ENCODE data around the gene ICAM3.

Gene ICAM3

DNA sequence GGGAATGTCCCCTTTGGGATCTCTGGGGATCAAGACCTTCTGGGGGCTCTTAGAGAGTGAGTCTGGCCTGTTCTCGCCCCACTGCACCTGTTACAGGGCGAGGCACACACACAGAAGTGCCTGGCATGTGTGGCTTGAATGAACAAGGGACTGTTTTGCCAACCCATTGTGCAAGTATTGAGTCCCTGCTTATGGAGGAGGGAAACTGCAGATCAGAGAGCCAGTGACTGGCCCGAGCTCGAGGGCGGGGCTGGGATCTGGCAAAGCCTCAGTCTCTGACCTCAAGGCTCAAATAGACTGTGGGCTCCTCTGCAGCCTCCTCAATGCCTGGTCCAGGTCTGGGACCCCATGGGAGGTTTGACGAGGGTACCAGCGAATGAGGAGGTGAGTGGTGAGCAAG, 11.6 kb downstream of the ICAM3 start:
- no peak for DNase-seq (ENCODE audit: low spot score)
- in situ Hi-C loops (cut with MboI; ENCODE audit: low sequenced_read_pairs, unreplicated experiment), result no loop called here
- TF ChIP-seq, protein P1, sequence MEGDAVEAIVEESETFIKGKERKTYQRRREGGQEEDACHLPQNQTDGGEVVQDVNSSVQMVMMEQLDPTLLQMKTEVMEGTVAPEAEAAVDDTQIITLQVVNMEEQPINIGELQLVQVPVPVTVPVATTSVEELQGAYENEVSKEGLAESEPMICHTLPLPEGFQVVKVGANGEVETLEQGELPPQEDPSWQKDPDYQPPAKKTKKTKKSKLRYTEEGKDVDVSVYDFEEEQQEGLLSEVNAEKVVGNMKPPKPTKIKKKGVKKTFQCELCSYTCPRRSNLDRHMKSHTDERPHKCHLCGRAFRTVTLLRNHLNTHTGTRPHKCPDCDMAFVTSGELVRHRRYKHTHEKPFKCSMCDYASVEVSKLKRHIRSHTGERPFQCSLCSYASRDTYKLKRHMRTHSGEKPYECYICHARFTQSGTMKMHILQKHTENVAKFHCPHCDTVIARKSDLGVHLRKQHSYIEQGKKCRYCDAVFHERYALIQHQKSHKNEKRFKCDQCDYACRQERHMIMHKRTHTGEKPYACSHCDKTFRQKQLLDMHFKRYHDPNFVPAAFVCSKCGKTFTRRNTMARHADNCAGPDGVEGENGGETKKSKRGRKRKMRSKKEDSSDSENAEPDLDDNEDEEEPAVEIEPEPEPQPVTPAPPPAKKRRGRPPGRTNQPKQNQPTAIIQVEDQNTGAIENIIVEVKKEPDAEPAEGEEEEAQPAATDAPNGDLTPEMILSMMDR (IDR thresholded peaks at IDR 0.05; ENCODE audit: borderline replicate concordance, control extremely low read depth, extremely low read depth, insufficient read depth, missing control alignments), result no peak

DNA sequence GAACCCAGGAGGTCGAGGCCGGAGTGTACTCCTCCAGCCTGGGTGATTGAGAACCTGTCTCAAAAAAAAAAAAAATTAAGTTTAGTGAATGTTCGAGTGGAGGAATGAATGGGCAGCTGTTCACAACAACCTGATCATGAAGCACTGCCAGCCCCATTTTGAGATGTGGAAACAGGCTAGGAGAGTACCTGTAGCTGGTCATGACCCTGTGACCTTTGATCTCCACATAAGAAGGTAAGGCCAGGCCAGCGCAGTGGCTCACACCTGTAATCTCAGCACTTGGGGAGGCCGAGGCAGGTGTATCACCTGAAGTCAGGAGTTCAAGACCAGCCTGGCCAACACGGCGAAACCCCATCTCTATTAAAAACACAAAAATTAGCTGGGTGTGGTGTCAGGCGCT, 13.7 kb downstream of the ICAM3 start:
- DNase-seq (ENCODE audit: low spot score), result no peak
- in situ Hi-C loops (cut with MboI; ENCODE audit: low sequenced_read_pairs, unreplicated experiment), result no loop called here
- TF ChIP-seq, protein P1 (IDR thresholded peaks at IDR 0.05; ENCODE audit: borderline replicate concordance, control extremely low read depth, extremely low read depth, insufficient read depth, missing control alignments), result no peak

DNA sequence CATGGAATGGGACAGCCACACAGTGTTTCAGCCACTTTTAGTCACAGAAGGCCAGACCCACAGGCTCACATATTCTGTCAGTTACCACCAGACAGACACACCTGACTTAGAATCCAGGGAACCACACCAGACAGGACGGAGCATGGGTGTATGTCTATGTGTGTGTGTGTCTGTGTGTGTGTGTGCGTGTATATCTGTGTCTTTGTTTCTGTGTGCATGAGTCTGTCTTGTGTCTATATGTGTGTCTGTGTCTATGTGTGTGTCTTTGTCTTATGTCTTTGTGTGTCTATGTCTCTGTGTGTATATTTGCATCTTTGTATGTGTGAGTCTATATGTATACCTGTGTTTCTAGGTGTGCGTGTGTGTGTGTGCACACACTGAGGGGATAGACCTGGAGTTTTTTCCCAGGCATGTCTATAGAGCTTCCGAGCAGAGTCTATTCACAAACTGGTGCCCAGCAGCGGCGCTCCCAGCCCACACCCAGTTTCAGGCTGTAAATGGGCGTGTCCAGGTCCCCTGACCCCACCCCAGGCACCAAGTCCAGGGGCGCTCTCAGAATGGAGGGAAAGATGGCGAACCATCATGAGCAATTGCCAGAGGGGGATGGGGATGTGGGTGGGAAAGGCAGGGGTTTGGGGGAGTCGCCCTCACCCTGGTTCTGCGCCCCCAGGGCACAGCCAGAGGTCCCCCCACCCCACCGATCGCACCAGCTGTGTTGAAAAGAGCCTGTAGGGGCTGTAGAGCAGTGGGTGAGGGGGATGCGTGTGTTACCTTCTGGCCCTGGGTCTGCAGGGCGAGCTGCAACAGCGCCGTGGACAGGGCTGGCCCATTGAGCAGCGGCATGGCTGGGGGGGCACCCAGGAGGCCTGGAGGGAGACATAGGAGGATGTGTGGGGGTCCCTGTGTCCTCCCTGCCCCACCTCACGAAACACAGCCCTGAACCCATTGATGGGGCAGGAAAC, 17.3 kb downstream of the ICAM3 start:
- in situ Hi-C loops (cut with MboI; ENCODE audit: low sequenced_read_pairs, unreplicated experiment), result no loop called here

DNA sequence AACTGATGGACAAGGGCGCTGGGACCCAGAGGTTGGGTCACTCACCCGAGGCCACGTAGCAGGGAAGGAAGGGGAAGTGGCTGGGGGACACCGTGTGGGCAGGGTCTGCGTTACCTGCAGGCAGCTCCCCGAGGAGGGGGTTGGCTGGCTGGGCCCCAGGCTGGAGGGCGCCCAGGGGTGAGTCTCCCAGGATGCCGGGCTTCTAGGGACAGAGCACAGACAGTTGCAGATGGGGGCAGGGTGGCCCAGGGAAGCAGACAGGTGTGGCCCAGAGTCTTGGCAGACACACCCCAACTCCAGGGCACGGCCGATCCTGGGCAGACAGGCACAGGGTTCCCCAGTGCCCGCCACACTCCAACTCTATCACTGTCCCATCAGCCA, 18.0 kb downstream of the ICAM3 start:
- TF ChIP-seq, protein P1 (IDR thresholded peaks at IDR 0.05; ENCODE audit: borderline replicate concordance, control extremely low read depth, extremely low read depth, insufficient read depth, missing control alignments), result no peak
- DNase-seq (ENCODE audit: low spot score), result no peak
- in situ Hi-C loops (cut with MboI; ENCODE audit: low sequenced_read_pairs, unreplicated experiment), result no loop called here

More for the DNA sequence above, 17.3 kb downstream of the ICAM3 start:
- DNase-seq (ENCODE audit: low spot score), result no peak
- TF ChIP-seq, protein P1 (IDR thresholded peaks at IDR 0.05; ENCODE audit: borderline replicate concordance, control extremely low read depth, extremely low read depth, insufficient read depth, missing control alignments), result no peak

DNA sequence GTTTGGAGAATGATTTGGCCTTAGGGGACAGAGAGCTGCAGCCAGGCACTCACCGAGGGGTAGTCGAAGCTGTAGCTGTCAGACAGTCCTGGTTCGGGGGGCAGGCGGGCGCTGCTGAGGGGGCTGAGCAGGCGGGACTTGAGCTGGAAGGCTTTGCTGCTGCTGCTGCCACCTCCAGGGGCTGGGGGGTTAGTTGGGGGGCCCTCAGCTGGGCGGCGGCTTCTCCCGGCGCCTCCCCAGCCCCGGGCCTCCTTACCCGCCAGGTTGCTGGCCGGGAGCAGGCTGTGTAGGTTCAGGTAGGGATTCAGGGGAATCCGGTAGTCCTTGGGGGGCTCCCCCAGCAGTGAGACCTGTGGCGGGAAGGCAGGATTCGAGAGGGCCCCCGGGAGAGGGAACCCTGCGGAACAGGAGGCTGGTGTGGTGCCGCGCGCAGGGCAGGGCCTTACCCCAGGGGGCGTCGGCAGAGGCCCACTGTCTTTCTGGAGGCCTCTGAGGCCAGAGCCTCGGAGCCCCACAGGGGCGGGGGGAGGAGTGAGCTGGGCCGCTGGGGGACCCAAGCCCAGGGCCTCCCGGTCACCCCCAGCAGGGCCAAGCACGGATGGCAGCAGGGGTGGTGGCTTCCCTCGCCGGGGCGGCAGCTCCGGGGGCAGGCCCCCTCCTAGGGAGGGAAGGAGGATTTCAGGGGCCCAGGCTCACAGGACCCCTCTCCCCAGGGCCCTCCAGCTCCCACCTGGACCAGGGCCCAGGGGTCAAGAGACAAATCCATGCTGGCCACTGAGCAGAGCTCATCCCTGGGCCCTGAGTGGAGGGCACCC, 18.6 kb downstream of the ICAM3 start:
- in situ Hi-C loops (cut with MboI; ENCODE audit: low sequenced_read_pairs, unreplicated experiment), result no loop called here
- TF ChIP-seq, protein P1 (IDR thresholded peaks at IDR 0.05; ENCODE audit: borderline replicate concordance, control extremely low read depth, extremely low read depth, insufficient read depth, missing control alignments), result no peak
- DNase-seq (ENCODE audit: low spot score), result no peak

DNA sequence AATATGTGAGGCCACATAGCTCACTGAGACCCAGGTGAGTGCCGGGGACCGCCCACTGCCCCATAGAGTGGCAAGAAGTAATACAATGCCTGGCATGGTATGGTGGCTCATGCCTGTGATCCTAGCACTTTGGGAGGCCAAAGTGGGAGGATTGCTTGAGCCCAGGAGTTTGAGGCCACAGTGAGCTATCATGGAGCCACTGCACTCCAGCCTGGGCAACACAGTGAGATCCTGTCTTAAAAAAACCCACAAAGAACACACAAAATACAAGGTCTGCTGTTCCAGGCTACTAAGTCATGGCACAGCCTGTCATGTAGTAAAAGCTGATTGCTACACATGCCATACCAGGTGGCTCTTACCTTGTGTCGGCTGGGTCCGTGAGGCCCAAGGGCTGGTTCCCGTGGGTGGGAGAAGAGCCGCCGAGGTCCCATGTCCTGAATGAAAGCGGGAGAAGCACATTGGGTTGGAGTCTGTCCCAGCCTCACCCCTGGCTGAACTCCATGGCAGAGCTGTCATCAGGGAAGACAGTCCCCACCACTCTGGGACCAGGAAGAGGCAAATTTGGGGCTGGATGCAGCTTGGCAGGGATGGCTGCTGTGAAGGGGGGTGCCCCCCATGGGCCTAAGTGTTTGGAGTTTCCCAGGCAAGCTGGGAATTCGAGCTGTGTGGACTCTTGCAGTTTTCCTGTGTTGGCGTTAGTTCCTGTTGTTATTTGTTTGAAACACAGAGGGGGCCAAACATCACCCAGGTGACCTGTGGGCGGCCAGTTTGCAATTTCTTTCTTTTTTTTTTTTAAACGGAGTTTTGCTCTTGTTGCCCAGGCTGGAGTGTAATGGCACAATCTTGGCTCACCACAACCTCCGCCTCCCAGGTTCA, 20.4 kb downstream of the ICAM3 start:
- TF ChIP-seq, protein P1 (IDR thresholded peaks at IDR 0.05; ENCODE audit: borderline replicate concordance, control extremely low read depth, extremely low read depth, insufficient read depth, missing control alignments), result no peak
- in situ Hi-C loops (cut with MboI; ENCODE audit: low sequenced_read_pairs, unreplicated experiment), result no loop called here
- no peak for DNase-seq (ENCODE audit: low spot score)

All from GM13976 (cell line).